ENCODE results near the gene CDC16. TPM values are rescaled to one million over a fixed set of nuclear protein-coding genes. Genes with fewer than 3 reads are reported as not detected.

The CDC16 gene
- total RNA-seq, 1 donor from 2014 or later = 109 TPM

DNA sequence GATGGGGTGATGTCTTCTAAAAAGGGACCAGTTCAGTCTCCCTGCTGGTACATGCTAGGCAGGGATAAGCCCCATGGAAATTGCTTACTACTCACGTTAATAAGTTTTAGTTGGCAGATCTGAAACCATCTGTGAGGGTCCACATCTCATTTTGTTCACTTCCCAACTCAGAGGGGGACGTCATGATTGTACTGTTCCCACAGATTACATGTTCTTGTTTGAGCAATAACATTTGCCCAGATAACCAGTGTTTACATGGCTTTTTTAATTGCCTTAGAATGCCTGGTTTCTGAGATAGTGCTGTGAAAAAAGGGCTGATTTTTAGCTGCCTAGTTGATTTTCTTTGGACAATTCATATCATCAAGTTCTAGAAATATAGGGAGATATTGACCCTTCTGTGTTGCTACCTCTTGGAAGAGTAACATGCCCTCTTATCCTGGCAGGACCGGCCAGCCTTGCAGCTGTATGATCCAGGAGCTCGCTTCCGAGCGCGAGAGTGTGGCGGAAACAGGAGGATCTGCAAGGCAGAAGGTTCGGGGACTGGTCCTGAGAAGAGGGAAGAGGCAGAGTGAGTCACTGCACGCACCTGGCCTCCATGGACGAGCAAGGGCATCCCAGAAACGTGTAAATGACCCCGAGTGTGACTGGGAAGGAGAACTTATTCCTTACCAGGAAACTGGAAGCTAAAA lies 69.8 kb downstream of the CDC16 start:
- TF ChIP-seq CTCF (IDR thresholded peaks at IDR 0.05; ENCODE audit: unreplicated experiment) = no peak
- Mint-ChIP-seq H3K4me1 (no peaks in the 10 kb centered on the region), H3K36me3 (peaks cover 20% of the 10 kb centered on the region), H3K27ac (no peak overlapping the region), H3K9me3 (no peaks in the 10 kb centered on the region), H3K4me3 (no peak overlapping the region), H3K27me3 (ENCODE audit: low read depth) (no peaks in the 10 kb centered on the region)
- no peak for DNase-seq (ENCODE audit: low spot score in 2 of 2, unreplicated experiment in 2 of 2)

DNA sequence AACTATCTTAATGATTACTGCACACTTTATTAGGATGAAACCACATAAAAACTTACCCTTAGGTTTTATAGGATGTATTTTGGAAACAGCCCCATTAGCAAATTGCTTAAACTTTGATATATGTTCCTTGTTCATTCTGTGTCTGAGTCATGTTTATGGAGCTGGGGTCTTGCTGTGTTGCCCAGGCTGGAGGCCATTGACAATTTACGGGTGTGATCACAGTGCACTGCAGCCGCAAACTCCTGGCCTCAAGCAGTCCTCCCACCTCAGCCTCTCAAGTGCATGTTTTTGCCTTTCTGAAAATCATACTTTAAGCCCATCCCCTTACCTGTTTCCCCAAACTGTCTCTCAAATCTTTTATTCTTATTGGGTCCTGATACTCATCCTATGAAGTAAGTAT lies 74.4 kb downstream of the CDC16 start:
- Mint-ChIP-seq H3K27ac (no peak overlapping the region), H3K27me3 (ENCODE audit: low read depth) (no peaks in the 10 kb centered on the region), H3K4me3 (no peak overlapping the region), H3K9me3 (no peaks in the 10 kb centered on the region), H3K36me3 (peaks cover 14% of the 10 kb centered on the region), H3K4me1 (peaks cover 8% of the 10 kb centered on the region)
- no peak for TF ChIP-seq CTCF (IDR thresholded peaks at IDR 0.05; ENCODE audit: unreplicated experiment)
- no peak for DNase-seq (ENCODE audit: low spot score in 2 of 2, unreplicated experiment in 2 of 2)

- Mint-ChIP-seq H3K36me3 (peaks cover 14% of the 10 kb centered on the region), H3K4me1 (peaks cover 11% of the 10 kb centered on the region), H3K4me3 (no peak overlapping the region), H3K27ac (no peak overlapping the region), H3K27me3 (ENCODE audit: low read depth) (no peaks in the 10 kb centered on the region), H3K9me3 (no peaks in the 10 kb centered on the region)
- no peak for DNase-seq (ENCODE audit: low spot score in 2 of 2, unreplicated experiment in 2 of 2)
- no peak for TF ChIP-seq CTCF (IDR thresholded peaks at IDR 0.05; ENCODE audit: unreplicated experiment)
Observed at GRCh38 chr13:114309806-114310410, 75.2 kb downstream of the CDC16 start.

- Mint-ChIP-seq H3K36me3 (peaks cover 12% of the 10 kb centered on the region), H3K27me3 (ENCODE audit: low read depth) (no peaks in the 10 kb centered on the region), H3K27ac (no peak overlapping the region), H3K9me3 (no peaks in the 10 kb centered on the region), H3K4me3 (no peak overlapping the region), H3K4me1 (peaks cover 18% of the 10 kb centered on the region)
- DNase-seq (ENCODE audit: low spot score in 2 of 2, unreplicated experiment in 2 of 2) = no peak
- TF ChIP-seq CTCF (IDR thresholded peaks at IDR 0.05; ENCODE audit: unreplicated experiment) = no peak
Observed at GRCh38 chr13:114310956-114311355, 76.3 kb downstream of the CDC16 start.

GRCh38 chr13:114311387-114311786 lies 76.7 kb downstream of the CDC16 start:
- no peak for DNase-seq (ENCODE audit: low spot score in 2 of 2, unreplicated experiment in 2 of 2)
- no peak for TF ChIP-seq CTCF (IDR thresholded peaks at IDR 0.05; ENCODE audit: unreplicated experiment)

More at GRCh38 chr13:114311387-114311786, 76.7 kb downstream of the CDC16 start:
- no peak overlapping the region for H3K27ac Mint-ChIP-seq
- H3K4me3 Mint-ChIP-seq = no peak overlapping the region
- no peaks in the 10 kb centered on the region for H3K9me3 Mint-ChIP-seq
- H3K36me3 Mint-ChIP-seq = peaks cover 10% of the 10 kb centered on the region
- H3K27me3 Mint-ChIP-seq (ENCODE audit: low read depth) = no peaks in the 10 kb centered on the region
- H3K4me1 Mint-ChIP-seq = peaks cover 18% of the 10 kb centered on the region
